ENCODE results near the gene SLC25A43. TPM values are rescaled to one million over a fixed set of nuclear protein-coding genes. Genes with fewer than 3 reads are reported as not detected.
"Not testable (repeated sequence)": the region's sequence is repeated elsewhere in the genome, so short reads cannot be mapped to it uniquely, and the experiment has no call there.

Gene SLC25A43
- total and polyA plus RNA-seq, 2 experiments from 2014 or later, result 8.7 to 8.9 TPM

DNA sequence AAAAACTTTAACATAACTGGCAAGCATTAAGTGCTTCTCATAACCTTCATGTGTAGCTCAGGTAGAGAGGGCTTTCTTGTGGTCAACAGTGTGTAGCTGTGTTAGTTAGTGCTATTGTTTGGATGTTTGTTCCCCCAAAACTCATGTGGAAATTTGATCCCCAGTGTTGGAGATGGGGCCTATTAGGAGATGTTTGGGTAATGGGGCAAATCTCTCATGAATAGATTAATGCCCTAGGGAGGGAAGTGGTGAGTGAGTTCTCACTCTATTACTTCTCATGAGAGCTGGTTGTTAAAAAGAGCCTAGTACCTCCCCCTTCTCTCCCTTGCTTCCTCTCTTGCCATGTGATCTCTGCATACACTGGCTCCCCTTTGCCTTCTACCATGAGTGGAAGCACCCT lies 16.5 kb upstream of the SLC25A43 start:
- TF ChIP-seq, protein P1, sequence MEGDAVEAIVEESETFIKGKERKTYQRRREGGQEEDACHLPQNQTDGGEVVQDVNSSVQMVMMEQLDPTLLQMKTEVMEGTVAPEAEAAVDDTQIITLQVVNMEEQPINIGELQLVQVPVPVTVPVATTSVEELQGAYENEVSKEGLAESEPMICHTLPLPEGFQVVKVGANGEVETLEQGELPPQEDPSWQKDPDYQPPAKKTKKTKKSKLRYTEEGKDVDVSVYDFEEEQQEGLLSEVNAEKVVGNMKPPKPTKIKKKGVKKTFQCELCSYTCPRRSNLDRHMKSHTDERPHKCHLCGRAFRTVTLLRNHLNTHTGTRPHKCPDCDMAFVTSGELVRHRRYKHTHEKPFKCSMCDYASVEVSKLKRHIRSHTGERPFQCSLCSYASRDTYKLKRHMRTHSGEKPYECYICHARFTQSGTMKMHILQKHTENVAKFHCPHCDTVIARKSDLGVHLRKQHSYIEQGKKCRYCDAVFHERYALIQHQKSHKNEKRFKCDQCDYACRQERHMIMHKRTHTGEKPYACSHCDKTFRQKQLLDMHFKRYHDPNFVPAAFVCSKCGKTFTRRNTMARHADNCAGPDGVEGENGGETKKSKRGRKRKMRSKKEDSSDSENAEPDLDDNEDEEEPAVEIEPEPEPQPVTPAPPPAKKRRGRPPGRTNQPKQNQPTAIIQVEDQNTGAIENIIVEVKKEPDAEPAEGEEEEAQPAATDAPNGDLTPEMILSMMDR (conservative IDR thresholded peaks at IDR 0.05; ENCODE audit: low read depth in 2 of 2), result no peak
- TF ChIP-seq EZH2phosphoT487 (IDR thresholded peaks at IDR 0.05; ENCODE audit: unreplicated experiment) (no peak), STAT1 (IDR thresholded peaks at IDR 0.05; ENCODE audit: unreplicated experiment) (no peak), POLR2AphosphoS5 (IDR thresholded peaks at IDR 0.05; ENCODE audit: low read depth) (no peak), ZNF331 (CRISPR knock-in tag; IDR thresholded peaks at IDR 0.05; ENCODE audit: low read depth) (no peak), EZH2 (IDR thresholded peaks at IDR 0.05; ENCODE audit: low read depth, unreplicated experiment) (no peak), CREB1 (CRISPR knock-in tag; IDR thresholded peaks at IDR 0.05; ENCODE audit: low read depth) (no peak)
- TF ChIP-seq, protein P2, sequence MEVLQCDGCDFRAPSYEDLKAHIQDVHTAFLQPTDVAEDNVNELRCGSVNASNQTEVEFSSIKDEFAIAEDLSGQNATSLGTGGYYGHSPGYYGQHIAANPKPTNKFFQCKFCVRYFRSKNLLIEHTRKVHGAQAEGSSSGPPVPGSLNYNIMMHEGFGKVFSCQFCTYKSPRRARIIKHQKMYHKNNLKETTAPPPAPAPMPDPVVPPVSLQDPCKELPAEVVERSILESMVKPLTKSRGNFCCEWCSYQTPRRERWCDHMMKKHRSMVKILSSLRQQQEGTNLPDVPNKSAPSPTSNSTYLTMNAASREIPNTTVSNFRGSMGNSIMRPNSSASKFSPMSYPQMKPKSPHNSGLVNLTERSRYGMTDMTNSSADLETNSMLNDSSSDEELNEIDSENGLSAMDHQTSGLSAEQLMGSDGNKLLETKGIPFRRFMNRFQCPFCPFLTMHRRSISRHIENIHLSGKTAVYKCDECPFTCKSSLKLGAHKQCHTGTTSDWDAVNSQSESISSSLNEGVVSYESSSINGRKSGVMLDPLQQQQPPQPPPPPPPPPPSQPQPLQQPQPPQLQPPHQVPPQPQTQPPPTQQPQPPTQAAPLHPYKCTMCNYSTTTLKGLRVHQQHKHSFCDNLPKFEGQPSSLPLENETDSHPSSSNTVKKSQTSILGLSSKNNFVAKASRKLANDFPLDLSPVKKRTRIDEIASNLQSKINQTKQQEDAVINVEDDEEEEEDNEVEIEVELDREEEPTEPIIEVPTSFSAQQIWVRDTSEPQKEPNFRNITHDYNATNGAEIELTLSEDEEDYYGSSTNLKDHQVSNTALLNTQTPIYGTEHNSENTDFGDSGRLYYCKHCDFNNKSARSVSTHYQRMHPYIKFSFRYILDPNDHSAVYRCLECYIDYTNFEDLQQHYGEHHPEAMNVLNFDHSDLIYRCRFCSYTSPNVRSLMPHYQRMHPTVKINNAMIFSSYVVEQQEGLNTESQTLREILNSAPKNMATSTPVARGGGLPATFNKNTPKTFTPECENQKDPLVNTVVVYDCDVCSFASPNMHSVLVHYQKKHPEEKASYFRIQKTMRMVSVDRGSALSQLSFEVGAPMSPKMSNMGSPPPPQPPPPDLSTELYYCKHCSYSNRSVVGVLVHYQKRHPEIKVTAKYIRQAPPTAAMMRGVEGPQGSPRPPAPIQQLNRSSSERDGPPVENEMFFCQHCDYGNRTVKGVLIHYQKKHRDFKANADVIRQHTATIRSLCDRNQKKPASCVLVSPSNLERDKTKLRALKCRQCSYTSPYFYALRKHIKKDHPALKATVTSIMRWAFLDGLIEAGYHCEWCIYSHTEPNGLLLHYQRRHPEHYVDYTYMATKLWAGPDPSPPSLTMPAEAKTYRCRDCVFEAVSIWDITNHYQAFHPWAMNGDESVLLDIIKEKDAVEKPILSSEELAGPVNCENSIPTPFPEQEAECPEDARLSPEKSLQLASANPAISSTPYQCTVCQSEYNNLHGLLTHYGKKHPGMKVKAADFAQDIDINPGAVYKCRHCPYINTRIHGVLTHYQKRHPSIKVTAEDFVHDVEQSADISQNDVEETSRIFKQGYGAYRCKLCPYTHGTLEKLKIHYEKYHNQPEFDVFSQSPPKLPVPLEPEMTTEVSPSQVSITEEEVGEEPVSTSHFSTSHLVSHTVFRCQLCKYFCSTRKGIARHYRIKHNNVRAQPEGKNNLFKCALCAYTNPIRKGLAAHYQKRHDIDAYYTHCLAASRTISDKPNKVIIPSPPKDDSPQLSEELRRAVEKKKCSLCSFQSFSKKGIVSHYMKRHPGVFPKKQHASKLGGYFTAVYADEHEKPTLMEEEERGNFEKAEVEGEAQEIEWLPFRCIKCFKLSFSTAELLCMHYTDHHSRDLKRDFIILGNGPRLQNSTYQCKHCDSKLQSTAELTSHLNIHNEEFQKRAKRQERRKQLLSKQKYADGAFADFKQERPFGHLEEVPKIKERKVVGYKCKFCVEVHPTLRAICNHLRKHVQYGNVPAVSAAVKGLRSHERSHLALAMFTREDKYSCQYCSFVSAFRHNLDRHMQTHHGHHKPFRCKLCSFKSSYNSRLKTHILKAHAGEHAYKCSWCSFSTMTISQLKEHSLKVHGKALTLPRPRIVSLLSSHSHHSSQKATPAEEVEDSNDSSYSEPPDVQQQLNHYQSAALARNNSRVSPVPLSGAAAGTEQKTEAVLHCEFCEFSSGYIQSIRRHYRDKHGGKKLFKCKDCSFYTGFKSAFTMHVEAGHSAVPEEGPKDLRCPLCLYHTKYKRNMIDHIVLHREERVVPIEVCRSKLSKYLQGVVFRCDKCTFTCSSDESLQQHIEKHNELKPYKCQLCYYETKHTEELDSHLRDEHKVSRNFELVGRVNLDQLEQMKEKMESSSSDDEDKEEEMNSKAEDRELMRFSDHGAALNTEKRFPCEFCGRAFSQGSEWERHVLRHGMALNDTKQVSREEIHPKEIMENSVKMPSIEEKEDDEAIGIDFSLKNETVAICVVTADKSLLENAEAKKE (CRISPR knock-in tag; IDR thresholded peaks at IDR 0.05), result no peak
- Mint-ChIP-seq H3K27me3 (ENCODE audit: insufficient read depth, low read depth, poor library complexity) (no peaks in the 10 kb centered on the region), H3K27ac (no peak overlapping the region), H3K4me3 (no peak overlapping the region), H3K9me3 (no peaks in the 10 kb centered on the region), H3K4me1 (peaks cover 10% of the 10 kb centered on the region; the same call in 2 of the 3 replicates), H3K36me3 (ENCODE audit: low read depth) (no peaks in the 10 kb centered on the region)
- no peaks in the 10 kb centered on the region for H3K79me2 ChIP-seq (replicated peaks; ENCODE audit: insufficient read depth)
- H3K9me2 ChIP-seq (ENCODE audit: insufficient read depth), result no peaks in the 10 kb centered on the region
- no peaks in the 10 kb centered on the region for H3K36me3 ChIP-seq (ENCODE audit: insufficient read depth)
- no peak overlapping the region for H3K27ac ChIP-seq (ENCODE audit: low read depth)
- ATAC-seq (no peak), DNase-seq (ENCODE audit: low spot score) (no peak)
- H2AFZ ChIP-seq, result 0 out of 2 replicates have a peak overlapping the region, but pooled peaks have one; percentile 18
- H3K4me1 ChIP-seq (ENCODE audit: insufficient read depth), result no peaks in the 10 kb centered on the region
- no peak overlapping the region for H3K4me3 ChIP-seq
- no peak overlapping the region for H3K4me2 ChIP-seq
- no peaks in the 10 kb centered on the region for H3K27me3 ChIP-seq (ENCODE audit: insufficient read depth)
- no peaks in the 10 kb centered on the region for H4K20me1 ChIP-seq (replicated peaks; ENCODE audit: insufficient read depth)
- no peaks in the 10 kb centered on the region for H3F3A ChIP-seq (replicated peaks; ENCODE audit: low read depth)

GRCh38 chrX:119386685-119387084 lies 12.5 kb upstream of the SLC25A43 start:
- not testable (repeated sequence) for H3K9me2 ChIP-seq (ENCODE audit: insufficient read depth); H3F3A ChIP-seq (replicated peaks; ENCODE audit: low read depth); H3K9me3 Mint-ChIP-seq; H3K36me3 Mint-ChIP-seq (ENCODE audit: low read depth); H3K27ac Mint-ChIP-seq; H3K27me3 ChIP-seq (ENCODE audit: insufficient read depth); H3K36me3 ChIP-seq (ENCODE audit: insufficient read depth); H3K4me1 ChIP-seq (ENCODE audit: insufficient read depth); H3K27me3 Mint-ChIP-seq (ENCODE audit: insufficient read depth, low read depth, poor library complexity); H3K4me3 ChIP-seq; DNase-seq (ENCODE audit: low spot score); H3K4me3 Mint-ChIP-seq; ATAC-seq; H2AFZ ChIP-seq; H3K79me2 ChIP-seq (replicated peaks; ENCODE audit: insufficient read depth); H4K20me1 ChIP-seq (replicated peaks; ENCODE audit: insufficient read depth); H3K4me2 ChIP-seq; H3K27ac ChIP-seq (ENCODE audit: low read depth)
- H3K4me1 Mint-ChIP-seq, result peaks cover 14% of the 10 kb centered on the region
